Effector memory CD4-positive, alpha-beta T cell (primary cell): ENCODE data around the gene PITX3.
A peak's percentile ranks its signal among the peaks of the same experiment; 100 is the strongest.
"Not testable (repeated sequence)": the region's sequence is repeated elsewhere in the genome, so short reads cannot be mapped to it uniquely, and the experiment has no call there.

Source experiments
- DNase-seq, 3 donors: peaks; one replicate each; pipeline ENCODE4 v3.0.0-alpha.2; 2020
- H3K27ac ChIP-seq: 2 replicates; pipeline ENCODE4 v1.7.0; 2013; ENCODE audit warnings: mild to moderate bottlenecking, low read length, moderate library complexity; ENCODE audit not compliant: insufficient read depth, poor library complexity, severe bottlenecking
- H3K27me3 ChIP-seq: replicated peaks from 2 replicates; pipeline ENCODE4 v1.7.0; 2013; ENCODE audit warnings: mild to moderate bottlenecking, low read length; ENCODE audit not compliant: insufficient read depth, control insufficient read depth, poor library complexity, severe bottlenecking
- H3K36me3 ChIP-seq: 2 replicates; pipeline ENCODE4 v1.7.0; 2013; ENCODE audit warnings: mild to moderate bottlenecking, low read length, moderate library complexity; ENCODE audit not compliant: control insufficient read depth, insufficient read depth
- H3K4me1 ChIP-seq: 2 replicates; pipeline ENCODE4 v1.7.0; 2013; ENCODE audit warnings: low read length, mild to moderate bottlenecking; ENCODE audit not compliant: control insufficient read depth, insufficient read depth, poor library complexity, severe bottlenecking
- H3K4me3 ChIP-seq: 2 replicates; pipeline ENCODE4 v1.7.0; 2013; ENCODE audit warnings: low read length, low read depth, mild to moderate bottlenecking; ENCODE audit not compliant: insufficient read depth, poor library complexity, severe bottlenecking
- H3K9me3 ChIP-seq: 2 replicates; pipeline ENCODE4 v1.7.0; 2013; ENCODE audit warnings: mild to moderate bottlenecking, low read length, moderate library complexity; ENCODE audit not compliant: control insufficient read depth

The PITX3 gene

GRCh38 chr10:102211615-102212299, 29.6 kb downstream of the PITX3 start:
- Histone ChIP-seq H3K9me3 (no peaks in the 10 kb centered on the region), H3K4me3 (no peak overlapping the region), H3K27ac (no peak overlapping the region), H3K36me3 (no peaks in the 10 kb centered on the region), H3K4me1 (no peaks in the 10 kb centered on the region), H3K27me3 (no peaks in the 10 kb centered on the region)
- DNase-seq = no peak

GRCh38 chr10:102208311-102209035, 32.8 kb downstream of the PITX3 start:
- H3K27ac ChIP-seq = no peak overlapping the region
- H3K4me3 ChIP-seq = no peak overlapping the region
- no peak for DNase-seq
- no peaks in the 10 kb centered on the region for H3K27me3 ChIP-seq
- H3K4me1 ChIP-seq = no peaks in the 10 kb centered on the region
- H3K36me3 ChIP-seq = no peaks in the 10 kb centered on the region
- peaks cover 3% of the 10 kb centered on the region for H3K9me3 ChIP-seq

DNA sequence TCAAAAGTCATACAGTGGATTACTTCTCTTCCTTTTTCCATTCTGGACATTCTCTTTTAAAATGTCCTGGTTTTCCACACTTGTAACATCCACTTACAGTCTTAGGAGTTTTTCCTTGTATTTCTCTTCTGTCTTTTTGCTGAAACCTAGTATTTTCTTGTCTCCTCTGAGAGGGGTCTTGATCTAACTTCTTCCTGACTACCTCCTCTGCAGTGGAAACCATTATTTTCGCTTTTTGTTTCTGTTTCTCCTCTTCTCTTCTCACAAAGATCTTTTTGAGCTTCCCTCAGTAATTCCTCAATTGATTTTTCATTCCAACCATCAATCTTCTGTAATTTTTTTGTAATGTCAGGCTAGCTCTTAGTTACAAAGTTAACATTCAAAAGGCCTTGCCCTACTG, 38.9 kb downstream of the PITX3 start:
- Histone ChIP-seq H3K27me3 (no peaks in the 10 kb centered on the region), H3K9me3 (peaks cover 8% of the 10 kb centered on the region), H3K4me3 (no peak overlapping the region), H3K4me1 (no peaks in the 10 kb centered on the region), H3K27ac (no peak overlapping the region), H3K36me3 (no peaks in the 10 kb centered on the region)
- no peak for DNase-seq

DNA sequence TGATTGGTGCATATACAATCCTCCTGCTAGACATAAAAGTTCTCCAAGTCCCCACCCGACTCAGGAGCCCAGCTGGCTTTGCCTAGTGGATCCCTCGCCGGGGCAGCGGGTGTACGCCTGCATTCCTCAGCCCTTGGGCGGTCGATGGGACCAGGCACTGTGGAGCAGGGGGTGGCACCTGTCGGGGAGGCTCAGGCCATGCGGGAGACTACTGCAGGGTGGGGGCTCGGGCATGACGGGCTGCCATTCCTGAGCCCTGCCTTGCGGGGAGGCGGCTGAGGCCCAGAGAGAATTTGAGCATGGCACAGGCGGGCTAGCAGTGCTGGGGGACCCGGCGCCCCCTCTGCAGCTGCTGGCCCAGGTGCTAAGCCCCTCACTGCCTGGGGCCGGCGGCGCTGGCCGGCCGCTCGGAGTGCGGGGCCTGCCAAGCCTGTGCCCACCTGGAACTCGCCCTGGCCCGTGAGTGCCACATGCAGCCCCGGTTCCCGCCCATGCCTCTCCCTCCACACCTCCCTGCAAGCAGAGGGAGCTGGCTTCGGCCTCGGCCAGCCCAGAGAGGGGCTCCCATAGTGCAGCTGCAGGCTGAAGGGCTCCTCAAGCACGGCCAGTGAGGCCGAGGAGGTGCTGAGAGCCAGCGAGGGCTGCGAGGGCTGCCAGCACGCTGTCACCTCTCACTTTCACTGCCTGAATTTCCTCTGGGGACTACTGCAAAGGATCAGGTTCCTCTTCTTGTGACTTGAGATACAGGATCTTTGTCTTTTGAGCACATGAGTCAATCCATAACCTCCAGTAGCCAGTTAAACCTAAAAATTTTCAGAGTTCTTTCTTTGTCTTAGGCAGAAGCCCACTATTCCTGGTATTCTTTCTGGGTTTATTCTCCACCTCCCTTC, 40.3 kb downstream of the PITX3 start:
- Histone ChIP-seq H3K9me3 (peaks cover 8% of the 10 kb centered on the region), H3K4me1 (no peaks in the 10 kb centered on the region), H3K4me3 (no peak overlapping the region), H3K27me3 (no peaks in the 10 kb centered on the region), H3K36me3 (no peaks in the 10 kb centered on the region), H3K27ac (no peak overlapping the region)
- no peak for DNase-seq

DNA sequence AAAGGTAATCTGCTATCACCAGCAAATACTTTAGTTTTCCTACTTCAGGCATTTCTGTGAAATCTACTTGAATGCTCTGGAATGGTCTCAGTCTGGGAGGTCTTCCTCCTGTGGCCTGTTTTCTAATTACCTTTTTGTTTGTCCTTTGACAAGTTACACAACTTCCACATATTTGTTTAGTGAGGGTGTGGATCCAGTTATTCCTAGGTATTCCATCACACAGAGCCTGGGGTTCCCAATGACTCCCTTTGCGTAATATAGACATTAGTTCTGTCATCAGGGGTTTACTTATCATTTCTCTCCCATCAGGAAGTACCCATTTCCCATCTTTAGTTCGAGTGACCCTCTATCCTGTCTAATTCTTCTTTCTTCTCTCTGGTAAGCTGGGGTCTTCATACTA, 43.3 kb downstream of the PITX3 start:
- no peak for DNase-seq
- Histone ChIP-seq H3K27me3 (no peaks in the 10 kb centered on the region), H3K4me3 (no peak overlapping the region), H3K9me3 (peaks cover under 1% of the 10 kb centered on the region), H3K4me1 (no peaks in the 10 kb centered on the region), H3K27ac (no peak overlapping the region), H3K36me3 (no peaks in the 10 kb centered on the region)

GRCh38 chr10:102196893-102197292, 44.4 kb downstream of the PITX3 start:
- Histone ChIP-seq H3K27me3 (no peaks in the 10 kb centered on the region), H3K9me3 (no peaks in the 10 kb centered on the region), H3K4me3 (no peak overlapping the region), H3K27ac (no peak overlapping the region), H3K36me3 (no peaks in the 10 kb centered on the region), H3K4me1 (no peaks in the 10 kb centered on the region)
- no peak for DNase-seq

GRCh38 chr10:102195296-102195870, 45.9 kb downstream of the PITX3 start:
- no peaks in the 10 kb centered on the region for H3K9me3 ChIP-seq
- DNase-seq = no peak
- no peak overlapping the region for H3K4me3 ChIP-seq
- no peaks in the 10 kb centered on the region for H3K4me1 ChIP-seq
- H3K27ac ChIP-seq = no peak overlapping the region
- H3K36me3 ChIP-seq = no peaks in the 10 kb centered on the region
- H3K27me3 ChIP-seq = no peaks in the 10 kb centered on the region

DNA sequence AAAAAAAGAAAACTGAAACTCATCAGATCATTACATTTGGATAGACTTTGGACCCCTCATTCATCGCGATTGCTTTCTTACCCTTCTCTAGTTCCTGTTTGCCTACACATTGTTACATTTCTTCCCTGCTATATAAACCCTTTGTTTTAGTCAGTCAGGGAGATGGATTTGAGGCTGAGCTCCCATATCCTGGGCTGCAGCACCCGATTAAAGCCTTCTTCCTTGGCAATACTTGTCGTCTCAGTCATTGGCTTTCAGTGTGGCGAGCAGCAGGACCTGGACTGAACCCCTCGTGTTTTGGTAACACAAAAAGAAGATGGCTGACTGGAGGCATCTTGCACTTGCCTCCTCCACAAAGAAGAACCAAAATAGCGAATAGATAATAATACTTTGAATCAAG, 49.4 kb downstream of the PITX3 start:
- no peaks in the 10 kb centered on the region for H3K27me3 ChIP-seq
- no peak for DNase-seq
- no peaks in the 10 kb centered on the region for H3K36me3 ChIP-seq
- no peak overlapping the region for H3K27ac ChIP-seq
- no peak overlapping the region for H3K4me3 ChIP-seq
- no peaks in the 10 kb centered on the region for H3K9me3 ChIP-seq
- peaks cover 10% of the 10 kb centered on the region for H3K4me1 ChIP-seq

DNA sequence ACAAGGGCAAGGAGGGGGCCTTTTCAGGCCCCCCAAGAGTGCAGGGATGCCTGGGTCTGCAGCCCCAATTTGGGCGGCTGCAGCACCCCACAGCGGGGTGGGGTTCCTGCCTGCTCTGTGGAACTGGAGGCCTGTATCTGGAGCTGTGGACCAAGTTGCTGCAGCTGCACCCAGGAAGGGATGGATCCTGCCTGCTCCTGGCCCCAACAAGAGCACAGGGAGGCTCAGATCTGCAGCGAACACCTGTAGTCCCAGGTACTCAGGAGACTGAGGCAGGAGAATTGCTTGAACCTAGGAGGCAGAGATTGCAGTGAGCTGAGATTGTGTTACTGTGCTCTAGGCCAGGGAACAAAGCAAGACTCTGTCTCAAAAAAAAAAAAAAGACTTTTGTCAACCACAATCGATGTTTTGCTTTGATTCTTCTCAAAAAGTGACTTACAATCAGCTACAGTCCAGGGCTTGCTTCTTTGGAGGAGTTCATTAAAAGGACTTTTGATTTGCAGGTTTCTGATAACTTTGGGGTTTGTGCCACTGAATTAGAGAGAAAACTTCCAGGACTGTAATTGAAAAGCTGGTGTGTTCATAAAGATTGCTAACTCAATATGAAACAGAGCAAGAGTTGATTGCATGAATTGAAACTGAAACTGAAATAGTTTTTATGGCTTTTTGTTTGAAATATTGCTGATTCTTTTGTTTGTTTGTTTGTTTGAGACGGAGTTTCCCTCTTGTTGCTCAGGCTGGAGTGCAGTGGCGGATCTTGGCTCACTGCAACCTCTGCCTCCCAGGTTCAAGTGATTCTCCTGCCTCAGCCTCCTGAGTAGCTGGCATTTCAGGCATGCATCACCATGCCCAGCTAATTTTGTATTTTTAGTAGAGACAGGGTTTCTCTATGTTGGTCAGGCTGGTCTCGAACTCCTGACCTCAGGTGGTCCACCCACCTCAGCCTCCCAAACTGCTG, 52.1 kb downstream of the PITX3 start:
- H3K4me3 ChIP-seq, H3K36me3 ChIP-seq, H3K9me3 ChIP-seq, H3K4me1 ChIP-seq, H3K27me3 ChIP-seq: not testable (repeated sequence)
- H3K27ac ChIP-seq = peak overlapping the region; percentile 28
- DNase-seq = peak in 1 of 3 donors; percentile 5
